Suprapubic skin (tissue), 4 donors: ENCODE measurements around the gene SH3BP4. TPM values are rescaled to one million over a fixed set of nuclear protein-coding genes. Genes with fewer than 3 reads are reported as not detected.

Experiments
- DNase-seq, 2 donors: peaks; one replicate each; pipeline ENCODE4 v3.0.0-alpha.2; 2019; ENCODE audit warnings: low spot score in 2 of 2
- H3K27ac ChIP-seq: fragments of 200-600 bp; sonication (generic); one replicate; pipeline ENCODE4 v1.5.1; 2019
- H3K27me3 ChIP-seq: fragments of 200-600 bp; sonication (generic); one replicate; pipeline ENCODE4 v1.5.1; 2019
- H3K36me3 ChIP-seq: fragments of 200-600 bp; sonication (generic); one replicate; pipeline ENCODE4 v1.5.1; 2019
- H3K4me1 ChIP-seq: fragments of 200-600 bp; sonication (generic); one replicate; pipeline ENCODE4 v1.5.1; 2019
- H3K4me3 ChIP-seq: fragments of 200-600 bp; sonication (generic); one replicate; pipeline ENCODE4 v1.5.1; 2019; ENCODE audit warnings: mild to moderate bottlenecking
- H3K9me3 ChIP-seq: fragments of 200-600 bp; sonication (generic); one replicate; pipeline ENCODE4 v1.5.1; 2019
- EP300 ChIP-seq: sonication (generic); formaldehyde crosslinking; IDR thresholded peaks from one replicate; pipeline ENCODE4 v1.6.1; 2017; ENCODE audit warnings: antibody characterized with exemption
- POLR2A ChIP-seq, 2 donors: fragments of 450-650 bp; IDR thresholded peaks; one replicate each; pipeline ENCODE4 v1.6.1; 2017; ENCODE audit warnings: antibody characterized with exemption in 2 of 2, mild to moderate bottlenecking in 2 of 2, moderate library complexity in 2 of 2
- POLR2AphosphoS5 ChIP-seq, 3 donors: sonication (generic); formaldehyde crosslinking; IDR thresholded peaks; one replicate each; pipeline ENCODE4 v1.6.1; 2017; ENCODE audit warnings: antibody characterized with exemption in 3 of 3
- WGBS: methylation state at CpG from one replicate; pipeline ENCODE4 v1.1.5; 2018; 5-methylcytosine and 5-hydroxymethylcytosine counted together
- total RNA-seq, 4 donors: library from RNA; depleted of rRNA; stranded (reverse); fragments of >200 nt; gene quantifications; one replicate each; pipeline ENCODE4 v1.1.0, GENCODE V29; 2016
- TF ChIP-seq, protein P1 (sequence below), 2 donors: fragments of 200-600 bp in 1 of 2; fragments of 450-650 bp in 1 of 2; sonication (generic) in 1 of 2; IDR thresholded peaks; one replicate each; pipeline ENCODE4 v1.5.1; 2016 to 2019; ENCODE audit warnings: antibody characterized with exemption in 2 of 2, mild to moderate bottlenecking in 1 of 2, moderate library complexity in 1 of 2

The SH3BP4 gene
- total RNA-seq, 4 donors from 2014 or later: 38.6 to 82.6 (median 58.6) TPM

DNA sequence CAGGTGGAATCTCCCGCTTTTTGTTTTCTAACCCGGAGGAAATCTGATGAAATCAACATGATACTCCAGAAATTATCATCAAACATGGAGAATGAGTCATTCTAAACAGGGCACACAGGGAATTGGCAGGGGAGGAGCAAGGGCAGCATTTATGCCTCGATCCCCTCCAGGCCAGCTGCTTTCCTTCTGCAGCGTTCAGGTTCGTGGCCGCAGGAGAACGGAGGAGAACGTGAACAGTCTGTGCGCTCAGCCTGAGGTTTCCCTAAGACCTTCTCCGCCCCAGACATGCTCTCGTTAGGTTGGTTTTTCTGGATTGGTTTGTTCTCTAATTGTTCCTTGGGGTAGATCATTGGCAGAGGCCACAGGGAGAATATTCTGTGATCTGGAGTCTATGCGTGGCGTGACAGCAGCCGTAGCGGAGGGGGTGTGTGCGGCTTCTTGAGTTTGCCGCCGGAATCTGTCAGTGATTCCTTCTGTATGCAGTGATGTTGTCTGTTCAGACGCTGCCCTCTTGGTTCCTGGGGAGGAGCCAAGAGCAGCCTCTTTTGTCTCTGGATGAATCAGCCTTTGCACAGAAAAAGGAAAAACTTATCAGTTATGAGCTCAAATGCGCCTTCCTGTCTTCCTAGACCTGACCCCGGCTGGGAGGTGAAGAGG lies 75.9 kb downstream of the SH3BP4 start:
- H3K27me3 ChIP-seq: no peaks in the 10 kb centered on the region
- peaks cover 54% of the 10 kb centered on the region for H3K4me1 ChIP-seq
- H3K9me3 ChIP-seq: no peaks in the 10 kb centered on the region
- peak overlapping the region; percentile 84 for H3K27ac ChIP-seq
- TF ChIP-seq POLR2A (IDR thresholded peaks at IDR 0.05): no peak
- no peak for TF ChIP-seq EP300
- TF ChIP-seq, protein P1, sequence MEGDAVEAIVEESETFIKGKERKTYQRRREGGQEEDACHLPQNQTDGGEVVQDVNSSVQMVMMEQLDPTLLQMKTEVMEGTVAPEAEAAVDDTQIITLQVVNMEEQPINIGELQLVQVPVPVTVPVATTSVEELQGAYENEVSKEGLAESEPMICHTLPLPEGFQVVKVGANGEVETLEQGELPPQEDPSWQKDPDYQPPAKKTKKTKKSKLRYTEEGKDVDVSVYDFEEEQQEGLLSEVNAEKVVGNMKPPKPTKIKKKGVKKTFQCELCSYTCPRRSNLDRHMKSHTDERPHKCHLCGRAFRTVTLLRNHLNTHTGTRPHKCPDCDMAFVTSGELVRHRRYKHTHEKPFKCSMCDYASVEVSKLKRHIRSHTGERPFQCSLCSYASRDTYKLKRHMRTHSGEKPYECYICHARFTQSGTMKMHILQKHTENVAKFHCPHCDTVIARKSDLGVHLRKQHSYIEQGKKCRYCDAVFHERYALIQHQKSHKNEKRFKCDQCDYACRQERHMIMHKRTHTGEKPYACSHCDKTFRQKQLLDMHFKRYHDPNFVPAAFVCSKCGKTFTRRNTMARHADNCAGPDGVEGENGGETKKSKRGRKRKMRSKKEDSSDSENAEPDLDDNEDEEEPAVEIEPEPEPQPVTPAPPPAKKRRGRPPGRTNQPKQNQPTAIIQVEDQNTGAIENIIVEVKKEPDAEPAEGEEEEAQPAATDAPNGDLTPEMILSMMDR (IDR thresholded peaks at IDR 0.05): no peak
- TF ChIP-seq POLR2AphosphoS5 (IDR thresholded peaks at IDR 0.05): no peak
- WGBS: 37% methylated on average over 21 of the region's 21 CpGs
- DNase-seq: peak in 1 of 2 donors; percentile 57
- H3K4me3 ChIP-seq: peak overlapping the region; percentile 15
- H3K36me3 ChIP-seq: no peaks in the 10 kb centered on the region

DNA sequence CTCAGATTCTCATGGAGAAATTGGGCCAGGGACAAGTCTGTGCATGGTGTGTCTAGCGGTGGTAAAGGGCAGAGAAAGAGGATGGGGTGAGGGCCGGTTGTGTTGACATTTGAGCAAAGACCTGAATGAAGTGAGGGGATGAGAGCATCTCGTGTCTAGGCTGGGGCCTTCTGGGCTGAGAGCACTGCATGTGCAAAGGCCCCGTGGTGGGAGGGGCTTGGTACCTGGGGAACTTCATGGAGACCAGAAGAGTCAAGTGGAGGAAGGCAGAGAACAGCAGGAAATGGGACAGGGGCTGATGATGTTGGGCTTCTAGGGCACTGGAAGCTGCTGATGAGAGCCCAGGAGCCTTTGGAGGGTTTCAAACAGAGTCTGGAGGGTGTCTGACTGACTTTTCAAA lies 76.8 kb downstream of the SH3BP4 start:
- peak in 1 of 2 donors; percentile 46 for DNase-seq
- 90% methylated on average over 4 of the region's 4 CpGs for WGBS
- no peaks in the 10 kb centered on the region for H3K36me3 ChIP-seq
- H3K4me1 ChIP-seq: peaks cover 54% of the 10 kb centered on the region
- no peak overlapping the region for H3K27ac ChIP-seq
- no peaks in the 10 kb centered on the region for H3K9me3 ChIP-seq
- no peak overlapping the region for H3K4me3 ChIP-seq
- H3K27me3 ChIP-seq: no peaks in the 10 kb centered on the region
- TF ChIP-seq POLR2AphosphoS5 (IDR thresholded peaks at IDR 0.05) (no peak), EP300 (no peak), POLR2A (IDR thresholded peaks at IDR 0.05) (no peak)
- TF ChIP-seq, protein P1 (IDR thresholded peaks at IDR 0.05): no peak

DNA sequence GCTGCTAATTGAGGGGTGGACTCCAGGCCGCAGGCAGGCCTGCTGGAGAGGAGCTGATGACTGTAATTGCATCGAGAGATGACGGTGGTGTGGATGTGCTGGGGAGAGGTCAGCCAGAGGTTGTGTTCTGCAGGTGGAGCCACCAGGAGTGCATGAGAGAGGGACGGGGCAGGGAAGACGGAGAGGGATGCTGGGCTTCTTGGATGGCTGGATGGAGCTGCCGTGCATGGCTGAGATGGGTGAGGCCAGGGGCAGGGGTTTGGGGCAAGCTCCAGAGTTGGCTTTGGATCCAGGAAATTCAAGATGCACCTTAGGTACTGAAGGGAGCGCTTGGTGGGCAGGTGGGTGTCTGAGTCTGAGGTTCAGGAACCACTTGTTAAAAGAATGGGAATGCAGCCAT lies 77.2 kb downstream of the SH3BP4 start:
- Histone ChIP-seq H3K36me3 (no peaks in the 10 kb centered on the region), H3K27me3 (no peaks in the 10 kb centered on the region), H3K9me3 (no peaks in the 10 kb centered on the region), H3K4me3 (no peak overlapping the region), H3K27ac (no peak overlapping the region), H3K4me1 (peaks cover 54% of the 10 kb centered on the region)
- TF ChIP-seq, protein P1 (IDR thresholded peaks at IDR 0.05): no peak
- no peak for TF ChIP-seq POLR2A (IDR thresholded peaks at IDR 0.05)
- TF ChIP-seq POLR2AphosphoS5 (IDR thresholded peaks at IDR 0.05): no peak
- TF ChIP-seq EP300: no peak
- WGBS: 89% methylated on average over 7 of the region's 7 CpGs
- DNase-seq: no peak

DNA sequence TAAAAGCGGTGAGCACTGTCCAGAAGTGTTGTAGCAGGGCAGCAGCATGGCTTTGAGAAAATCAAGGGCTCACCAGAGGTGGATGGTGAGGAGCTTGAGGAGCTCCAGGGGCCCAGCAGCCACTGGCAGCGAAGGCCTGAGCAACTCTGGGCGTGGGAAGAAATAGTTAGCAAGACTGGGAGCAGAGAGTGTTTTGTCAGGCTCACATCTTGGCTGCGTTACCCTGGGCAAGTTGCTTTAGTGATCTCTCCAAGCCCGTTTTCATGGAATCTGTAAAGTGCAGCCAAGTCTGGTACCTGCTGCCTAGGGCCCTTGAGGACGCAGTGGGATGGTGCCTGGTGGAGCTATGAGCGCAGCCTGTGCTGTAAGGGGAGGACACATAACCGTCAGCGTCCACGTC lies 78.3 kb downstream of the SH3BP4 start:
- Histone ChIP-seq H3K4me3 (no peak overlapping the region), H3K36me3 (no peaks in the 10 kb centered on the region), H3K9me3 (no peaks in the 10 kb centered on the region), H3K27me3 (no peaks in the 10 kb centered on the region), H3K4me1 (peaks cover 49% of the 10 kb centered on the region), H3K27ac (no peak overlapping the region)
- 61% methylated on average over 10 of the region's 10 CpGs for WGBS
- TF ChIP-seq POLR2A (IDR thresholded peaks at IDR 0.05) (no peak), EP300 (no peak), POLR2AphosphoS5 (IDR thresholded peaks at IDR 0.05) (no peak)
- TF ChIP-seq, protein P1 (IDR thresholded peaks at IDR 0.05): no peak
- DNase-seq: peak in 1 of 2 donors; percentile 55

DNA sequence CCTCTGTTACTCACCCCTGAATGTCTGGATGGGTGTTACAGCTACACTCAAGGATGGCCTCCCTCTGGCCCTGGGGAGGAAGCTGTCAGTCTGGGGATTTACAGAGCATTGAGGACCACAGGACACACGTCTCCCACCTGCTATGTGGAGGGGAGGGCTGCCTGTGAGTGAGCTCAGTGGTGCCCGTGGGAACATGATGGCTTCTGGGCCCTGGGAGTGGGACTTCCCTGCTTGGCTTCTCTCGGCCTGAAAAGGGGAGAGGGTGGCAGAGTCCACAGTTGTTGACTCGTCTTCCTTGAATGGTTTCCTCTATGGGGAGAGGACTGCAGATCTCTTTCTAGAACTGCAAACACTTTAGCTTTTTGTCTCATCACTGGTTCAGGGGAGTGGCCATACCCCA lies 79.1 kb downstream of the SH3BP4 start:
- no peak for DNase-seq
- H3K36me3 ChIP-seq: peaks cover 5% of the 10 kb centered on the region
- no peaks in the 10 kb centered on the region for H3K9me3 ChIP-seq
- H3K4me3 ChIP-seq: no peak overlapping the region
- no peak for TF ChIP-seq EP300
- 74% methylated on average over 4 of the region's 4 CpGs for WGBS
- H3K27ac ChIP-seq: no peak overlapping the region
- H3K4me1 ChIP-seq: peaks cover 41% of the 10 kb centered on the region
- no peaks in the 10 kb centered on the region for H3K27me3 ChIP-seq
